ENCODE results near the gene KIF11. TPM values are rescaled to one million over a fixed set of nuclear protein-coding genes. Genes with fewer than 3 reads are reported as not detected.

Gene KIF11
- total RNA-seq, result 1 to 10 TPM; 2.6 to 4.4 (median 3.6) TPM

DNA sequence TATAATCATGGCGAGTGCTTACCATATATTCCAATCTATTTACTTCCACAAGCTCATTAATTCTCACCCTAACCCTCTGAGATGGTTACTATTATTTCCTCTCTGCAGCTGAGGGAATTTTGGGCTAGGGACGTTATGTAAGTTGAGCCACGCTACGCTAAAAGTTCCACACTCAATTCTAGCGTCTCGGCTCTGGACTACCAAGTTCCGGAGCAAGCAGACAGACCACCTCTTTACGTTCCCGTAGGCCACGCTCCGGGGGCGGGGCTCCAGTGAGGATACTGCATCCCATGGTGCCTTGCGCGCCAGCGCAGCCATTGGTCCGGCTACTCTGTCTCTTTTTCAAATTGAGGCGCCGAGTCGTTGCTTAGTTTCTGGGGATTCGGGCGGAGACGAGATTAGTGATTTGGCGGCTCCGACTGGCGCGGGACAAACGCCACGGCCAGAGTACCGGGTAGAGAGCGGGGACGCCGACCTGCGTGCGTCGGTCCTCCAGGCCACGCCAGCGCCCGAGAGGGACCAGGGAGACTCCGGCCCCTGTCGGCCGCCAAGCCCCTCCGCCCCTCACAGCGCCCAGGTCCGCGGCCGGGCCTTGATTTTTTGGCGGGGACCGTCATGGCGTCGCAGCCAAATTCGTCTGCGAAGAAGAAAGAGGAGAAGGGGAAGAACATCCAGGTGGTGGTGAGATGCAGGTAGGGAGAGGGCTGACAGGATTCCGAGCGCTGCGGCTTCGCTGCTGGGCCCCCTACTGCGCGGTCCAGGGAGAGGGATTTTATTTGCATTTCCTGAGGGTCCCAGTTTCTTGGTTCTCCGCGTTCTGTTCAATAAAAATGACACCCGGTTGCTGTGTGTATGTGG, at the start of gene KIF11:
TSS of gene KIF11 (plus strand) at position 370 of the 858 bp plus-strand sequence. CDS start at position 616, 246 bp downstream.
- H3K4me3 ChIP-seq (ENCODE audit: low read depth, poor library complexity, severe bottlenecking), result peak within 1 kb of the TSS; percentile 56
- intact Hi-C loops (cut with DNase I; ENCODE audit: low total_unique reads), result no loop called here
- 0 to 1% methylated on average over 59 to 60 of the region's 61 CpGs for WGBS, 2 donors
- TF ChIP-seq, protein P1, sequence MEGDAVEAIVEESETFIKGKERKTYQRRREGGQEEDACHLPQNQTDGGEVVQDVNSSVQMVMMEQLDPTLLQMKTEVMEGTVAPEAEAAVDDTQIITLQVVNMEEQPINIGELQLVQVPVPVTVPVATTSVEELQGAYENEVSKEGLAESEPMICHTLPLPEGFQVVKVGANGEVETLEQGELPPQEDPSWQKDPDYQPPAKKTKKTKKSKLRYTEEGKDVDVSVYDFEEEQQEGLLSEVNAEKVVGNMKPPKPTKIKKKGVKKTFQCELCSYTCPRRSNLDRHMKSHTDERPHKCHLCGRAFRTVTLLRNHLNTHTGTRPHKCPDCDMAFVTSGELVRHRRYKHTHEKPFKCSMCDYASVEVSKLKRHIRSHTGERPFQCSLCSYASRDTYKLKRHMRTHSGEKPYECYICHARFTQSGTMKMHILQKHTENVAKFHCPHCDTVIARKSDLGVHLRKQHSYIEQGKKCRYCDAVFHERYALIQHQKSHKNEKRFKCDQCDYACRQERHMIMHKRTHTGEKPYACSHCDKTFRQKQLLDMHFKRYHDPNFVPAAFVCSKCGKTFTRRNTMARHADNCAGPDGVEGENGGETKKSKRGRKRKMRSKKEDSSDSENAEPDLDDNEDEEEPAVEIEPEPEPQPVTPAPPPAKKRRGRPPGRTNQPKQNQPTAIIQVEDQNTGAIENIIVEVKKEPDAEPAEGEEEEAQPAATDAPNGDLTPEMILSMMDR (IDR thresholded peaks at IDR 0.05), result no peak
- TF ChIP-seq POLR2A (IDR thresholded peaks at IDR 0.05), result peak in 1 of 2 donors; percentile 71
- peak; percentile 98 to 99 for DNase-seq (ENCODE audit: low spot score in 2 of 2)

DNA sequence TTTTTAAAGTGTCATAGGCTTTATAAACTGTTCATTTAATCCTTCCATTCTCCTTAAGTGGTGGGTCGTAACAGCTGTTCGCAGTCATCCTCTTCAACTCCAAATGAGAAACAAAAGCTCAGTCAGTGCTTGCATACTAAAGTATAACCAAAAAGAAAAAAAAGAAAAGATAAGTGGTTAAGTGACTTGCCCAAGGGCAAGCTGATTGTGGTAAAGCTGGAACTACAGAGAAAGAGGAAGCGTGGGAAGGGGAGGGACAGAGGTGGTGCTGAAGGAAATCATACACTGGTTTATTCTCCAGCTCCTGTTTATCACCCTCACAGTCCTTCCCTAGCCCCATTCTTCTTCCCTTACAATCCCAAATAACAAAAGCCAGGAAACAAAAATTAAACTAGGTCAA, 48.6 kb upstream of the KIF11 start:
- H3K4me3 ChIP-seq (ENCODE audit: low read depth, poor library complexity, severe bottlenecking), result no peak overlapping the region
- TF ChIP-seq, protein P1 (IDR thresholded peaks at IDR 0.05), result no peak
- no peak for TF ChIP-seq POLR2A (IDR thresholded peaks at IDR 0.05)
- DNase-seq (ENCODE audit: low spot score in 2 of 2), result no peak
- intact Hi-C loops (cut with DNase I; ENCODE audit: low total_unique reads), result loop anchor here (5.0 kb wide), 1 partner anchor 782 kb away; no protein-coding TSS in a partner anchor
- WGBS, 2 donors, result 53% methylated on average over 3 of the region's 3 CpGs

DNA sequence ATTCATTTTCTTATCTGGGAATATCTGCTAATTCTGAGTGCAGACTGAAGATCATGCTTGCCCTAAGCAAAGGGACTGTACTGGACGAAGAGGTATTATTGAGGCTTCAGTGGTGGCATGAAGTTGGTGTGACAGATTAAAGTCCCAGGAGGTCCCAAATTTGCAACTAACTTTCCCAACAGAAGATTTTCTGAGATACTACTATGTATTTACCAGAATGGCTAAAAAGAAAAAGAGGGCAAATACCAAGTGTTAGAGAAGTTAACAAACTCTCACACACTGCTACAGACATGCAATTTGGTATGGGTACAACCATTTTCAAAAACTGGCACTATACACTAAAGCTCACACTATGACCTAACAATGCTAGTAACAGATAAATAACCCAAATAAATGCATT, 47.4 kb upstream of the KIF11 start:
- DNase-seq (ENCODE audit: low spot score in 2 of 2), result no peak
- intact Hi-C loops (cut with DNase I; ENCODE audit: low total_unique reads), result no loop called here
- no peak for TF ChIP-seq POLR2A (IDR thresholded peaks at IDR 0.05)
- TF ChIP-seq, protein P1 (IDR thresholded peaks at IDR 0.05), result no peak
- 76 to 77% methylated on average over 1 of the region's 1 CpG for WGBS, 2 donors
- no peak overlapping the region for H3K4me3 ChIP-seq (ENCODE audit: low read depth, poor library complexity, severe bottlenecking)

DNA sequence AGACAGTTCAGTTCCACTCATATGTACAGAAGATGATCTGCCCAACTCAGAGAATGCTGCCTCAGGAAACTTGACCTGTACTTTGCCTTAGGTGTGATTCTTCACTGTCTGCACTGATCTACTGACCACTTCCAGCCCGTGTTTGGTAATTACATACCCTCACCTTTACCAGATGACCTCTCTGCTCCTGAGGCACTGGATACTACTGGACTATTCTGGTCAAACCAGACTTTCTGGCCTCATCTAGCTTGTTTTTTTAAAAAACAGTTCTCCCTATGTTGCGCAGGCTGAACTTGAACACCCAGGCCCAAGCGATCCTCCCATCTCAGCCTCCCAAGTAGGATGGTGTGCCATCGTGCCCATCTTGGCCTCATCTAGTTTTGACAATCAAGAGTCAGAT, 45.3 kb upstream of the KIF11 start:
- WGBS, 2 donors, result 85 to 94% methylated on average over 4 of the region's 4 CpGs
- no peak for DNase-seq (ENCODE audit: low spot score in 2 of 2)
- intact Hi-C loops (cut with DNase I; ENCODE audit: low total_unique reads), result no loop called here
- no peak overlapping the region for H3K4me3 ChIP-seq (ENCODE audit: low read depth, poor library complexity, severe bottlenecking)
- TF ChIP-seq, protein P1 (IDR thresholded peaks at IDR 0.05), result no peak
- TF ChIP-seq POLR2A (IDR thresholded peaks at IDR 0.05), result no peak

DNA sequence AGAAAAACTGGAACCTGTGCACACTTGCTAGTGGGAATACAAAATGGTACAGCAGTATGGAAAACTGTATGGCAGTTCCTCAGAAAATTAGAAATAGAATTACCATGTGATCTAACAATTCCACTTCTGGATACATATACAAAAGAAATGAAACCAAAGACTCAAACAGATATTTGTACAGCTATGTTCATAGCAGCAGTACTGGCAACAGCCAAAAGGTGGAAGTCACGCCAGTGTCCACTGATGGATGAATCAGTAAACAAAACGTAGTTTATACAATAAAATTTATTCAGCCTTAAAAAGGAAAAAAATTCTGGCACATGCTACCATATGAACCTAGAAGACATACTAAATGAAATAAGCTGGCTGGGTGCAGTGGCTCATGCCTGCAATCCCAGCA, 42.0 kb upstream of the KIF11 start:
- no peak for TF ChIP-seq POLR2A (IDR thresholded peaks at IDR 0.05)
- TF ChIP-seq, protein P1 (IDR thresholded peaks at IDR 0.05), result no peak
- intact Hi-C loops (cut with DNase I; ENCODE audit: low total_unique reads), result no loop called here
- DNase-seq (ENCODE audit: low spot score in 2 of 2), result no peak
- 50 to 97% methylated on average over 2 of the region's 2 CpGs for WGBS, 2 donors
- H3K4me3 ChIP-seq (ENCODE audit: low read depth, poor library complexity, severe bottlenecking), result no peak overlapping the region
